ENCODE results near the gene CARMIL1.

CARMIL1 gene

DNA sequence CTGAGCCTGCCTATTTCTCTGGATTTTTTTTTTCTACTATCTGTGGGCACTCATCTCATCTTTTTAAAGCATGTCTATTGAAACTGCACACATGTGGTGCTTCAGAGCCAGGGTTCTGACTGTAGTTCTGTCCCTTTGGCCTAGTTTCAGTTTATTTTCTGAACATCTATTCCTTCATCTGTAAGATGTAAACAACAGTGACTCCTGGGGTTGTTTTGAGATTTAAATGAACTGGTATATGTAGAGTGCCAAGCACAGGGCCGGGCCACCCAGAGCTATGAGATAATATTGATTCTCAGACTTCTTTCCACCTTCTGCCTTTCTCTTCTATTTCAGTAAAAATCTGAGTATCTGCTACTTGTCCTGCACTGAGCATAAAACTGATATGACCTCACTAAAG lies 185.1 kb downstream of the CARMIL1 start:
- Histone ChIP-seq H3K79me1 (replicated peaks; ENCODE audit: low read length, poor library complexity, severe bottlenecking) (peaks cover 3% of the 10 kb centered on the region), H3K4ac (ENCODE audit: low read depth in 1 of 2, low read length in 2 of 2) (no peak overlapping the region), H3K4me2 (ENCODE audit: low read length, poor library complexity, severe bottlenecking) (no peak overlapping the region), H2BK15ac (ENCODE audit: low read depth, poor library complexity, severe bottlenecking) (no peak overlapping the region), H4K8ac (ENCODE audit: low read length) (no peak overlapping the region), H2BK12ac (ENCODE audit: low read length in 2 of 2) (no peak overlapping the region), H3K4me1 (ENCODE audit: control insufficient read depth, insufficient read depth, low read depth, low read length) (peaks cover 3% of the 10 kb centered on the region), H3K27ac (ENCODE audit: low read length, poor library complexity, severe bottlenecking) (no peak overlapping the region), H2AFZ (ENCODE audit: low read depth, low read length) (no peak overlapping the region), H3K9ac (ENCODE audit: low read length) (peak overlapping the region; percentile 19), H3K4me3 (ENCODE audit: insufficient read depth in 1 of 2, low read depth in 1 of 2, low read length in 2 of 2) (no peak overlapping the region), H2BK5ac (ENCODE audit: low read depth, low read length, poor library complexity, severe bottlenecking) (no peak overlapping the region), H2BK120ac (ENCODE audit: low read depth, low read length) (no peak overlapping the region), H3K18ac (ENCODE audit: low read depth in 1 of 2, low read length in 2 of 2) (no peak overlapping the region), H3K27me3 (ENCODE audit: control insufficient read depth in 1 of 2, insufficient read depth in 1 of 2, low read length in 2 of 2) (no peaks in the 10 kb centered on the region), H3K23ac (ENCODE audit: low read length in 2 of 2) (no peak overlapping the region), H2AK5ac (ENCODE audit: low read length, severe bottlenecking) (peak overlapping the region; percentile 45), H3K14ac (ENCODE audit: low read length in 2 of 2) (no peak overlapping the region), H4K91ac (ENCODE audit: low read length) (no peak overlapping the region), H3K9me3 (ENCODE audit: control insufficient read depth, low read length) (no peaks in the 10 kb centered on the region), H3K36me3 (ENCODE audit: control insufficient read depth in 1 of 2, insufficient read depth in 2 of 2, low read depth in 1 of 2, low read length in 2 of 2) (peaks cover 0 to 3% of the 10 kb centered on the region in 2 experiments)
- no CpG with 5 or more reads among the region's 1 CpG for WGBS
- no peak for DNase-seq

DNA sequence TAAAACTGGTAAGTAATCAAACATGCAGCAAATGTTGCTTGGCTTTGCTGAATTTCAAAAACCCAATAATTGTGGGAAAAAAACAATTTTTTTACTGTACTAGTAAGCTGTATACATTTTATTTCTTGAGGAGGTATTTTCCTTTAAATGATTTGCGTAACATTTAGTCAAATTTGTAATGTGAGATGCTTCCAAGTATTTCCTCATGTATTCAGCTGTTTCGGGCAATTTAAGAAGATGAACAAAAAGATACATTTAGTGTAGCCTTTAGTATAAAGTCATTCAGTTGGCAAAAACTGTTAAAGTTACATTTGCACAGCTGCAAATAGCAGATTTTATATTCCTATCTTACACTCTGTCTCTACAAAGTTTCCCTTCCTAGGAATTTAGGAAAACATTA lies 186.8 kb downstream of the CARMIL1 start:
- Histone ChIP-seq H3K4me2 (ENCODE audit: low read length, poor library complexity, severe bottlenecking) (no peak overlapping the region), H2AFZ (ENCODE audit: low read depth, low read length) (no peak overlapping the region), H2BK12ac (ENCODE audit: low read length in 2 of 2) (no peak overlapping the region), H3K4me1 (ENCODE audit: control insufficient read depth, insufficient read depth, low read depth, low read length) (peaks cover 2% of the 10 kb centered on the region), H3K4me3 (ENCODE audit: insufficient read depth in 1 of 2, low read depth in 1 of 2, low read length in 2 of 2) (no peak overlapping the region), H2BK15ac (ENCODE audit: low read depth, poor library complexity, severe bottlenecking) (no peak overlapping the region), H3K18ac (ENCODE audit: low read depth in 1 of 2, low read length in 2 of 2) (no peak overlapping the region), H3K23ac (ENCODE audit: low read length in 2 of 2) (no peak overlapping the region), H3K4ac (ENCODE audit: low read depth in 1 of 2, low read length in 2 of 2) (no peak overlapping the region), H3K14ac (ENCODE audit: low read length in 2 of 2) (no peak overlapping the region), H3K36me3 (ENCODE audit: control insufficient read depth in 1 of 2, insufficient read depth in 2 of 2, low read depth in 1 of 2, low read length in 2 of 2) (peaks cover 0 to 5% of the 10 kb centered on the region in 2 experiments), H4K91ac (ENCODE audit: low read length) (no peak overlapping the region), H3K27me3 (ENCODE audit: control insufficient read depth in 1 of 2, insufficient read depth in 1 of 2, low read length in 2 of 2) (no peaks in the 10 kb centered on the region), H3K79me1 (replicated peaks; ENCODE audit: low read length, poor library complexity, severe bottlenecking) (peaks cover 5% of the 10 kb centered on the region), H2BK120ac (ENCODE audit: low read depth, low read length) (no peak overlapping the region), H3K9me3 (ENCODE audit: control insufficient read depth, low read length) (no peaks in the 10 kb centered on the region), H2AK5ac (ENCODE audit: low read length, severe bottlenecking) (no peak overlapping the region), H3K9ac (ENCODE audit: low read length) (no peak overlapping the region), H4K8ac (ENCODE audit: low read length) (no peak overlapping the region), H3K27ac (ENCODE audit: low read length, poor library complexity, severe bottlenecking) (peak overlapping the region; percentile 26), H2BK5ac (ENCODE audit: low read depth, low read length, poor library complexity, severe bottlenecking) (no peak overlapping the region)
- DNase-seq, result no peak
- WGBS, result 82% methylated on average over 2 of the region's 2 CpGs

DNA sequence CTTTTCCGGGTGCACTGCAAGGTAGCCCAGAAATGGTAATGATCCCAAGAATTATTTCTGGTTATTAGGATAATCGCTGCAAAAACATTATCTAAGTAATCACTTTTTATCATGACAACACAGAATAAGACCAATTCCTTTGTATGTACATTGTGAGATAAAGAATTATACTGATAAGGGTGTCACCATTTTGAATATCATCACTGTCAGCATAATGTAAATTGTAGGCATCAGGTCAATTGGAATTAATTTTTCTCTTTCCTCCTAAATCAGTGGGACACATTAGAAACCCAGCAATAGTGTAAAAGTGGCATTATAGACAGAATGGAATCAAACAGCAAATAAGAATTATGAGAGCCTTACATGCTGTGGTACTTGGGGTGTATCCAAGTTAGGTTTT lies 189.7 kb downstream of the CARMIL1 start:
- no peaks in the 10 kb centered on the region for H3K27me3 ChIP-seq (ENCODE audit: control insufficient read depth in 1 of 2, insufficient read depth in 1 of 2, low read length in 2 of 2)
- DNase-seq, result no peak
- no peaks in the 10 kb centered on the region for H3K4me1 ChIP-seq (ENCODE audit: control insufficient read depth, insufficient read depth, low read depth, low read length)
- H3K9ac ChIP-seq (ENCODE audit: low read length), result no peak overlapping the region
- no peak overlapping the region for H3K23ac ChIP-seq (ENCODE audit: low read length in 2 of 2)
- H3K36me3 ChIP-seq (ENCODE audit: control insufficient read depth in 1 of 2, insufficient read depth in 2 of 2, low read depth in 1 of 2, low read length in 2 of 2), result peaks cover 0 to 24% of the 10 kb centered on the region in 2 experiments
- H3K18ac ChIP-seq (ENCODE audit: low read depth in 1 of 2, low read length in 2 of 2), result no peak overlapping the region
- no peak overlapping the region for H3K4me2 ChIP-seq (ENCODE audit: low read length, poor library complexity, severe bottlenecking)
- no peak overlapping the region for H2BK15ac ChIP-seq (ENCODE audit: low read depth, poor library complexity, severe bottlenecking)
- H3K79me1 ChIP-seq (replicated peaks; ENCODE audit: low read length, poor library complexity, severe bottlenecking), result peaks cover 2% of the 10 kb centered on the region
- H4K8ac ChIP-seq (ENCODE audit: low read length), result no peak overlapping the region
- no peak overlapping the region for H2AFZ ChIP-seq (ENCODE audit: low read depth, low read length)
- H2BK5ac ChIP-seq (ENCODE audit: low read depth, low read length, poor library complexity, severe bottlenecking), result no peak overlapping the region
- WGBS, result no CpG with 5 or more reads among the region's 2 CpGs
- H4K91ac ChIP-seq (ENCODE audit: low read length), result no peak overlapping the region
- H3K14ac ChIP-seq (ENCODE audit: low read length in 2 of 2), result no peak overlapping the region
- no peak overlapping the region for H2BK12ac ChIP-seq (ENCODE audit: low read length in 2 of 2)
- H3K4ac ChIP-seq (ENCODE audit: low read depth in 1 of 2, low read length in 2 of 2), result no peak overlapping the region
- H3K9me3 ChIP-seq (ENCODE audit: control insufficient read depth, low read length), result no peaks in the 10 kb centered on the region
- H3K4me3 ChIP-seq (ENCODE audit: insufficient read depth in 1 of 2, low read depth in 1 of 2, low read length in 2 of 2), result no peak overlapping the region
- H2BK120ac ChIP-seq (ENCODE audit: low read depth, low read length), result no peak overlapping the region
- no peak overlapping the region for H2AK5ac ChIP-seq (ENCODE audit: low read length, severe bottlenecking)
- no peak overlapping the region for H3K27ac ChIP-seq (ENCODE audit: low read length, poor library complexity, severe bottlenecking)

DNA sequence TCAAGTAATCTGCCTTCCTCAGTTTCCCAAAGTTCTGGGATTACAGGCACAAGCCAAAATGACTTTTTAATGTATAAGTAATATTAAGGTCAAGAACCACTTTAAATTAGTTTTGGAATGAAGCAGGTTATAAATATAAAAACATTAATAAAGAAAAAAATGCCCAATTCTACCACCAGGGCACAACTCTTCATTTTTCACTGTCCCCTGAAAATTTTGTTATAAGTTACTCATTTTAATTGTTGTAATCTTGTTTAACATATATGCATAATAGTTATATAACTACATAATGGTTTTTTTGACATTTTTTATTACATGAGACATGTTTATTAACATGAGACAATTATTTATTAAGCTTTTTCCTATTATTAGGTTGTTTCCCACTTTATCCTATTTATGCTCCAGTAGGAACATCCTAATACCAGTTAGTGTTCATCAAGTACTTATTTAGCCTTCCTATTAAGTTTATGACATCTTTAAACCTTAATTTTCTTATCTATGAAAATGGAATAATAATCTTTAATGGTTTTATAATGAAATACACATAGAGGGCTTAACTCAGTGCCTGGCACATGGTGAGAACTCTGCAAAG lies 190.7 kb downstream of the CARMIL1 start:
- Histone ChIP-seq H2BK120ac (ENCODE audit: low read depth, low read length) (no peak overlapping the region), H2AFZ (ENCODE audit: low read depth, low read length) (no peak overlapping the region), H3K4me3 (ENCODE audit: insufficient read depth in 1 of 2, low read depth in 1 of 2, low read length in 2 of 2) (no peak overlapping the region), H3K9me3 (ENCODE audit: control insufficient read depth, low read length) (no peaks in the 10 kb centered on the region), H2BK15ac (ENCODE audit: low read depth, poor library complexity, severe bottlenecking) (no peak overlapping the region), H3K79me1 (replicated peaks; ENCODE audit: low read length, poor library complexity, severe bottlenecking) (peaks cover 2% of the 10 kb centered on the region), H3K23ac (ENCODE audit: low read length in 2 of 2) (no peak overlapping the region), H3K36me3 (ENCODE audit: control insufficient read depth in 1 of 2, insufficient read depth in 2 of 2, low read depth in 1 of 2, low read length in 2 of 2) (peaks cover 0 to 32% of the 10 kb centered on the region in 2 experiments), H3K27me3 (ENCODE audit: control insufficient read depth in 1 of 2, insufficient read depth in 1 of 2, low read length in 2 of 2) (no peaks in the 10 kb centered on the region), H4K91ac (ENCODE audit: low read length) (no peak overlapping the region), H3K4me2 (ENCODE audit: low read length, poor library complexity, severe bottlenecking) (no peak overlapping the region), H3K4me1 (ENCODE audit: control insufficient read depth, insufficient read depth, low read depth, low read length) (no peaks in the 10 kb centered on the region), H2BK12ac (ENCODE audit: low read length in 2 of 2) (no peak overlapping the region), H2AK5ac (ENCODE audit: low read length, severe bottlenecking) (no peak overlapping the region), H4K8ac (ENCODE audit: low read length) (no peak overlapping the region), H3K27ac (ENCODE audit: low read length, poor library complexity, severe bottlenecking) (no peak overlapping the region), H3K9ac (ENCODE audit: low read length) (no peak overlapping the region), H3K14ac (ENCODE audit: low read length in 2 of 2) (no peak overlapping the region), H3K18ac (ENCODE audit: low read depth in 1 of 2, low read length in 2 of 2) (no peak overlapping the region), H3K4ac (ENCODE audit: low read depth in 1 of 2, low read length in 2 of 2) (no peak overlapping the region), H2BK5ac (ENCODE audit: low read depth, low read length, poor library complexity, severe bottlenecking) (no peak overlapping the region)
- no peak for DNase-seq
